MM.1S (cell line): ENCODE data around the gene DNASE1L3.
A peak's percentile ranks its signal among the peaks of the same experiment; 100 is the strongest.

Source experiments
- DNase-seq: peaks from one replicate; pipeline ENCODE4 v3.0.0-alpha.2; 2015
- H2AFZ ChIP-seq: fragments of 300-600 bp; sonication (generic); 2 replicates; pipeline ENCODE4 v1.6.0; 2016; ENCODE audit warnings: antibody characterized with exemption, low read length
- H3F3A ChIP-seq: fragments of 300-600 bp; sonication (generic); 2 replicates; pipeline ENCODE4 v1.6.1; 2016; ENCODE audit warnings: mild to moderate bottlenecking, antibody characterized with exemption, low read length, moderate library complexity, mixed read lengths; ENCODE audit not compliant: insufficient read depth
- H3K27ac ChIP-seq: fragments of 300-600 bp; sonication (generic); 2 replicates; pipeline ENCODE4 v1.5.1; 2016; ENCODE audit warnings: mild to moderate bottlenecking, low read length
- H3K27me3 ChIP-seq: fragments of 300-600 bp; sonication (generic); replicated peaks from 2 replicates; pipeline ENCODE4 v1.6.0; 2016; ENCODE audit warnings: low read length; ENCODE audit not compliant: insufficient read depth
- H3K36me3 ChIP-seq: fragments of 300-600 bp; sonication (generic); replicated peaks from 2 replicates; pipeline ENCODE4 v1.6.1; 2016; ENCODE audit warnings: mild to moderate bottlenecking, low read length, mixed read lengths; ENCODE audit not compliant: insufficient read depth
- H3K4me1 ChIP-seq: fragments of 300-600 bp; sonication (generic); 2 replicates; pipeline ENCODE4 v1.6.1; 2016; ENCODE audit warnings: low read length, mixed read lengths
- H3K4me2 ChIP-seq: fragments of 300-600 bp; sonication (generic); 2 replicates; pipeline ENCODE4 v1.6.0; 2016; ENCODE audit warnings: low read depth, low read length
- H3K4me3 ChIP-seq: fragments of 300-600 bp; sonication (generic); 2 replicates; pipeline ENCODE4 v1.5.1; 2016; ENCODE audit warnings: low read length, mixed read lengths
- H3K79me2 ChIP-seq: fragments of 300-600 bp; sonication (generic); 2 replicates; pipeline ENCODE4 v1.6.1; 2016; ENCODE audit warnings: mixed run types, low read length, mixed read lengths
- H3K9ac ChIP-seq: fragments of 300-600 bp; sonication (generic); 2 replicates; pipeline ENCODE4 v1.6.1; 2016; ENCODE audit warnings: low read length, mixed read lengths
- H3K9me2 ChIP-seq: fragments of 300-600 bp; sonication (generic); replicated peaks from 2 replicates; pipeline ENCODE4 v1.6.1; 2016; ENCODE audit warnings: mild to moderate bottlenecking, low read length, mixed read lengths; ENCODE audit not compliant: insufficient read depth
- H3K9me3 ChIP-seq: fragments of 300-600 bp; sonication (generic); replicated peaks from 2 replicates; pipeline ENCODE4 v1.6.1; 2016; ENCODE audit warnings: mild to moderate bottlenecking, low read length, mixed read lengths; ENCODE audit not compliant: insufficient read depth
- H4K20me1 ChIP-seq: fragments of 300-600 bp; sonication (generic); 2 replicates; pipeline ENCODE4 v1.6.1; 2016; ENCODE audit warnings: mild to moderate bottlenecking, low read length, moderate library complexity, mixed read lengths; ENCODE audit not compliant: insufficient read depth
- CTCF ChIP-seq: fragments of 300-600 bp; sonication (generic); IDR thresholded peaks from 2 replicates; pipeline ENCODE4 v1.5.1; 2016; ENCODE audit warnings: antibody characterized with exemption, low read length, mixed read lengths
- EZH2 ChIP-seq: fragments of 300-600 bp; sonication (generic); optimal IDR thresholded peaks from 2 replicates; pipeline ENCODE3; 2017; ENCODE audit warnings: low read depth, mild to moderate bottlenecking, antibody characterized with exemption, low read length, mixed read lengths
- EZH2phosphoT487 ChIP-seq: fragments of 300-600 bp; sonication (generic); IDR thresholded peaks from 2 replicates; pipeline ENCODE4 v1.6.1; 2018; ENCODE audit warnings: antibody characterized with exemption, low read length

Gene DNASE1L3

GRCh38 chr3:58173669-58174398 is 36.9 kb downstream of the DNASE1L3 start:
- Histone ChIP-seq H3F3A (no peaks in the 10 kb centered on the region), H4K20me1 (no peaks in the 10 kb centered on the region), H3K36me3 (no peaks in the 10 kb centered on the region), H3K4me3 (no peak overlapping the region), H3K4me1 (0 out of 2 replicates have a peak, but pooled peaks cover 8% of the 10 kb centered on the region), H2AFZ (no peak overlapping the region), H3K79me2 (no peaks in the 10 kb centered on the region), H3K9ac (no peak overlapping the region), H3K4me2 (no peak overlapping the region), H3K9me2 (no peaks in the 10 kb centered on the region), H3K27me3 (no peaks in the 10 kb centered on the region; the same call in 1 of the 2 replicates), H3K27ac (no peak overlapping the region), H3K9me3 (no peaks in the 10 kb centered on the region)
- TF ChIP-seq EZH2phosphoT487 (no peak), EZH2 (no peak), CTCF (peak; percentile 52)
- DNase-seq = peak; percentile 49

- no peaks in the 10 kb centered on the region; the same call in 1 of the 2 replicates for H3K27me3 ChIP-seq
- H3K27ac ChIP-seq = no peak overlapping the region
- H3K4me3 ChIP-seq = no peak overlapping the region
- H3K9me2 ChIP-seq = no peaks in the 10 kb centered on the region
- H3F3A ChIP-seq = no peaks in the 10 kb centered on the region
- no peaks in the 10 kb centered on the region for H3K9me3 ChIP-seq
- TF ChIP-seq EZH2phosphoT487 = no peak
- no peak for TF ChIP-seq CTCF
- TF ChIP-seq EZH2 = no peak
- H3K4me2 ChIP-seq = no peak overlapping the region
- no peak for DNase-seq
- peaks cover 3% of the 10 kb centered on the region; the same call in 1 of the 2 replicates for H4K20me1 ChIP-seq
- H3K4me1 ChIP-seq = 0 out of 2 replicates have a peak, but pooled peaks cover 1% of the 10 kb centered on the region
- H3K79me2 ChIP-seq = no peaks in the 10 kb centered on the region
- H3K9ac ChIP-seq = no peak overlapping the region
- H2AFZ ChIP-seq = no peak overlapping the region
- no peaks in the 10 kb centered on the region for H3K36me3 ChIP-seq
Measured at GRCh38 chr3:58173029-58173668, 37.6 kb downstream of the DNASE1L3 start.

GRCh38 chr3:58171126-58171525 is 39.6 kb downstream of the DNASE1L3 start:
- H3K4me3 ChIP-seq = no peak overlapping the region
- no peaks in the 10 kb centered on the region; the same call in 1 of the 2 replicates for H3K27me3 ChIP-seq
- H3K4me2 ChIP-seq = no peak overlapping the region
- H3K36me3 ChIP-seq = no peaks in the 10 kb centered on the region
- no peaks in the 10 kb centered on the region for H3K9me3 ChIP-seq
- peaks cover 3% of the 10 kb centered on the region; the same call in 1 of the 2 replicates for H4K20me1 ChIP-seq
- no peak overlapping the region for H3K9ac ChIP-seq
- H3K27ac ChIP-seq = no peak overlapping the region
- H3K79me2 ChIP-seq = no peaks in the 10 kb centered on the region
- no peaks in the 10 kb centered on the region for H3K4me1 ChIP-seq
- no peaks in the 10 kb centered on the region for H3F3A ChIP-seq
- no peak overlapping the region for H2AFZ ChIP-seq
- no peak for DNase-seq
- no peaks in the 10 kb centered on the region for H3K9me2 ChIP-seq
- TF ChIP-seq EZH2 (no peak), CTCF (no peak), EZH2phosphoT487 (no peak)
